Effector memory CD4-positive, alpha-beta T cell (primary cell): ENCODE results near the gene CCND1.
"Not testable (repeated sequence)": the region's sequence is repeated elsewhere in the genome, so short reads cannot be mapped to it uniquely, and the experiment has no call there.

Experiments used
- DNase-seq, 3 donors: peaks; one replicate each; pipeline ENCODE4 v3.0.0-alpha.2; 2020
- H3K27ac ChIP-seq: 2 replicates; pipeline ENCODE4 v1.7.0; 2013; ENCODE audit warnings: mild to moderate bottlenecking, low read length, moderate library complexity; ENCODE audit not compliant: insufficient read depth, poor library complexity, severe bottlenecking
- H3K27me3 ChIP-seq: replicated peaks from 2 replicates; pipeline ENCODE4 v1.7.0; 2013; ENCODE audit warnings: mild to moderate bottlenecking, low read length; ENCODE audit not compliant: insufficient read depth, control insufficient read depth, poor library complexity, severe bottlenecking
- H3K36me3 ChIP-seq: 2 replicates; pipeline ENCODE4 v1.7.0; 2013; ENCODE audit warnings: mild to moderate bottlenecking, low read length, moderate library complexity; ENCODE audit not compliant: control insufficient read depth, insufficient read depth
- H3K4me1 ChIP-seq: 2 replicates; pipeline ENCODE4 v1.7.0; 2013; ENCODE audit warnings: low read length, mild to moderate bottlenecking; ENCODE audit not compliant: control insufficient read depth, insufficient read depth, poor library complexity, severe bottlenecking
- H3K4me3 ChIP-seq: 2 replicates; pipeline ENCODE4 v1.7.0; 2013; ENCODE audit warnings: low read length, low read depth, mild to moderate bottlenecking; ENCODE audit not compliant: insufficient read depth, poor library complexity, severe bottlenecking
- H3K9me3 ChIP-seq: 2 replicates; pipeline ENCODE4 v1.7.0; 2013; ENCODE audit warnings: mild to moderate bottlenecking, low read length, moderate library complexity; ENCODE audit not compliant: control insufficient read depth

Gene CCND1

DNA sequence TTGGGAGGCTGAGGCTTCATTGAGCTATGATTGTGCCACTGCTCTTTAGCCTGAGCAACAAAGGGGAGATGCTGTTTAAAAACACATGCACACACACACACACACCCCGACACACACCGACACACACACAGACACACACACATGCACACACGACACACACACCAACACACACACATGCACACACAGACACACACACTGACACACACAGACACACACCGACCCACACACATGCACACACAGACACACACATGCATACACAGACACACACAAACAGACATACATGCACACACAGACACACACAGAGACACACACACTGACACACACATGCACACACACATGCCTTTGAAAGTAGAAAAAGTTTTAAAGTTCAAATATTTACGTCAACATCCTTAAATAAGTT lies 39.7 kb downstream of the CCND1 start:
- H3K27me3 ChIP-seq, result no peaks in the 10 kb centered on the region

DNA sequence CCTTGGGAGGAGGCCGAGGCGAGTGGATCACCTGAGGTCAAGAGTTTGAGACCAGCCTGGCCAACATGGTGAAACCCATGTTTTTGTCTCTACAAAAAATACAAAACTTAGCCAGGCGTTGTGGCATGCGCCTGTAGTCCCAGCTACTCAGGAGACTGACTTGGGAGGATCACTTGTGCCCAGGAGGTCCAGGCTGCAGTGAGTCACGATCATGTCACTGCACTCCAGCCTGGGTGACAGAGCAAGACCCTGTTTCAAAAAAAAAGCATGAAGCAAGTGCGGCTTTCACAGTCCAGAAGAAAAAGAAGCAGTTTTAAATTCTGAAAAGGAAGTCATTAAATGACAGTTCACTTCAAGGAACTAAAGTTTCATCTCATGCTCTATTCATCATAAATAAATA lies 41.3 kb downstream of the CCND1 start:
- no peaks in the 10 kb centered on the region for H3K36me3 ChIP-seq
- H3K4me3 ChIP-seq, result no peak overlapping the region
- no peak for DNase-seq
- H3K27me3 ChIP-seq, result no peaks in the 10 kb centered on the region
- H3K4me1 ChIP-seq, result no peaks in the 10 kb centered on the region
- no peaks in the 10 kb centered on the region for H3K9me3 ChIP-seq
- no peak overlapping the region for H3K27ac ChIP-seq

More for the DNA sequence above, 39.7 kb downstream of the CCND1 start:
- Histone ChIP-seq H3K36me3 (no peaks in the 10 kb centered on the region), H3K9me3 (no peaks in the 10 kb centered on the region), H3K27ac (no peak overlapping the region), H3K4me3 (no peak overlapping the region), H3K4me1 (no peaks in the 10 kb centered on the region)
- no peak for DNase-seq

DNA sequence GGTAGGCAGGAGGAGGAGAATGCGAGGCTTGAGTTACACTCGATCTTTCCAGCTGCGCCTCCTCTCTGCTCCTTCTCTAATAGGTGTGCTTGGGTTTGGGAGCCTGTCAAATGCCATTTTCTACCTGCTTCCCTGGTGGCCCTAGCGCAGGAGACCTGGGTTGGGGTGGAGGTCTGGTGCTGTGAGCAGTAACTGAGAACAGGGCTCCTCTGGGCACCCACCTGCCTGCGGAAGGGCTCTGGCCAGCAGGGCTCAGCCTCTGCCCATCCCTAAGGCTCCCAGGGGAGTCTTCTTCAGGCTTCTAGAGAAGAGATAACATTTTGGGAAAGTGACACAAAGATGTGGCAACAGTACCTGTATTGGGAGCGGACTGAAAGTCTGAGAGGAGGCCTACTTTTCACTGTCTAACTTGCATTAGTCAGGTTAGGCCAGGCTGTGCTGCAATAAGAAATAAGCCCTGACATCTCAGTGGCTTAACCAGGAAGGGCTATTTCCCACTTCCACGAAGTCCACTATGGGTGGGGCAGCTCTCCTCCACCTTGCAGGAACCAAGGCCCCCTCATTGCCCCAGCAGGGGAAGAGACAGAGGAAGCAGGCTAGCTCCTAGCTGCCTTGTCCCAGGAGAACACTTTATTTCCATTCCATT lies 41.8 kb downstream of the CCND1 start:
- H3K27ac ChIP-seq, result no peak overlapping the region
- H3K27me3 ChIP-seq, result no peaks in the 10 kb centered on the region
- H3K4me3 ChIP-seq, result no peak overlapping the region
- H3K4me1 ChIP-seq, result no peaks in the 10 kb centered on the region
- H3K36me3 ChIP-seq, result no peaks in the 10 kb centered on the region
- H3K9me3 ChIP-seq, result no peaks in the 10 kb centered on the region
- no peak for DNase-seq

DNA sequence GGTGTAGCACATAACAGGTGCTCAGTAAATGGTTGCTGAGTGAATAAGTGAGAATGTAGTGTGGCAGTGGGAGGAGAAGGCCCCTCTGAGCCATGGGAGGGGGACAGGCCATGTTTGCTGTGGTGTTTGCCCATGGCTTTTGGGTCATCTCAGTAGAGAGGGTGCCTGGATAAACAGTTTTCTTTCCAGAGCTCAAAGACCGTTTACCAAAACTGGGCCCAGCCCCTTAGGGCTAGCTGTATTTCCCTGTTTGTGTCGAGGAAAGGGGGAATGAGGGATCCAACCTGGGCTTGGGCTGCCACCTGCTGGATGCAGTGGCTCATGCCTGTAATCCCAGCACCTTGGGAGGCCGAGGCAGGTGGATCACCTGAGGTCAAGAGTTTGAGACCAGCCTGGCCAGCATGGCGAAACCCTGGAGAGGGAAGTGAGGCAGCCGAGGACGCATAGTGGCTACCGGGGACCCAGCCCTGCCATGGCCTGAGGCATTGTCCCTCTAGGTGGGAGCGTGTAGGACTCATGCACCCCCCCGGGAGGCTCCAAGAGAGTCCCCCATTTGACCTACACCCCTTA lies 42.9 kb downstream of the CCND1 start:
- Histone ChIP-seq H3K4me3 (no peak overlapping the region), H3K27ac (no peak overlapping the region), H3K36me3 (no peaks in the 10 kb centered on the region), H3K9me3 (no peaks in the 10 kb centered on the region), H3K27me3 (no peaks in the 10 kb centered on the region), H3K4me1 (no peaks in the 10 kb centered on the region)
- DNase-seq, result no peak

DNA sequence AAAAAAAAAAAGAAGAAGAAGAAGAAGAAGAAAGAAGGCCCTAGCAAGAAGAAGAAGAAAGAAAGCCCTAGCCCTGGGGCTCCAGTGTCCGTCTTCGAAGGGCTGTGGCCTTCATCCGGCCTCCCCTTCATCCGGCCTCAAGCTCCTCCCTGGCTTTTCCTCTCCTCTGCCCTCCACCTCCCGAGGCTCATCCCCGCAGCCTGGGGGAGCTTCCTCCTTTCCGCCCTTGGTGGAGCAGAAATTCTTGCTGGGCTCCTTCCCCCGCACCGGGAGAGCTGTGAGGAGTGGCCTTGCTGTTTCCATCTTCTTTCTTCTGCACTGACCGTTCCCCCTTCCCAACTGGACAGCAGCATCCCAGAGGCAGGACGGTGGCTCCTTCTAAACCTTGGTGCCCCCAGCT lies 43.7 kb downstream of the CCND1 start:
- H3K4me1 ChIP-seq, result no peaks in the 10 kb centered on the region
- H3K9me3 ChIP-seq, result no peaks in the 10 kb centered on the region
- no peak overlapping the region for H3K27ac ChIP-seq
- H3K27me3 ChIP-seq, result no peaks in the 10 kb centered on the region
- DNase-seq, result no peak
- H3K4me3 ChIP-seq, result no peak overlapping the region
- H3K36me3 ChIP-seq, result no peaks in the 10 kb centered on the region

DNA sequence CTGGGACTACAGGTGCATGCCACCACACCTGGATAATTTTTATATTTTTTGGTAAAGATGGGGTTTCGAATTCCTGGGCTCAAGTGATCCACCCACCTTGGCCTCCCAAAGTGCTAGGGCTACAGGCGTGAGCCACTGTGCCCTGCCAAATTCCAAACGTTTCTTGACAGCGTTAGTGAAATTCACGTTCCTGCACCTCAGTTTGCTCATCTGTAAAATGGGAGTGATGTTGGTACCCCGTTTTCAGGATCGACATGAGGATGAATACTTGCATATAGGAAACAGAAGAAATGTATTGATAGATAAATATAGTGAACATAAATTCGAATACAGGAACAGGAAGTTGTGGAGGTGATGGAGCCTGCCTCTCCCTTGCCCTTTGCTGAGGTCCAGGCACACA lies 44.4 kb downstream of the CCND1 start:
- H3K4me1 ChIP-seq, result no peaks in the 10 kb centered on the region
- no peaks in the 10 kb centered on the region for H3K9me3 ChIP-seq
- no peak overlapping the region for H3K27ac ChIP-seq
- DNase-seq, result no peak
- no peak overlapping the region for H3K4me3 ChIP-seq
- H3K36me3 ChIP-seq, result no peaks in the 10 kb centered on the region
- H3K27me3 ChIP-seq, result no peaks in the 10 kb centered on the region

DNA sequence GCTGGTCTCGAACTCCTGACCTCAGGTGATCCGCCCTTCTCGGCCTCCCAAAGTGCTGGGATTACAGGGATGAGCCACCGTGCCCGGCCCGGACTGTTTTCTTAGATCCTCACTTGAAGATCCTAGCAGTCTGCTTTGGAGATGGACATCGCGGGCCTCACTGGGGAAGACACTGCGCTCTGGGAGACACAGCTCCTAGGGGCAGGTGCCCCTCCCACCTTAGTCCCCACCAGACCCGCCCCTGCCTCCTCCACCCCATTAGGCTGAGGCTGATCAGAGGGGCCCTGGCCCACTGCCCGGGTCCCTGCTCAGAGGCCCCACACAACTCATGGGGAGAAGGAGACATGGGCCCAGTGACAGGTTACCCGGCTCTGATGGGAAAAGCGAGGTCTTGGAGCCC lies 45.5 kb downstream of the CCND1 start:
- no peak overlapping the region for H3K4me3 ChIP-seq
- no peak for DNase-seq
- H3K4me1 ChIP-seq, result no peaks in the 10 kb centered on the region
- no peak overlapping the region for H3K27ac ChIP-seq
- no peaks in the 10 kb centered on the region for H3K9me3 ChIP-seq
- H3K27me3 ChIP-seq, result no peaks in the 10 kb centered on the region
- H3K36me3 ChIP-seq, result no peaks in the 10 kb centered on the region

DNA sequence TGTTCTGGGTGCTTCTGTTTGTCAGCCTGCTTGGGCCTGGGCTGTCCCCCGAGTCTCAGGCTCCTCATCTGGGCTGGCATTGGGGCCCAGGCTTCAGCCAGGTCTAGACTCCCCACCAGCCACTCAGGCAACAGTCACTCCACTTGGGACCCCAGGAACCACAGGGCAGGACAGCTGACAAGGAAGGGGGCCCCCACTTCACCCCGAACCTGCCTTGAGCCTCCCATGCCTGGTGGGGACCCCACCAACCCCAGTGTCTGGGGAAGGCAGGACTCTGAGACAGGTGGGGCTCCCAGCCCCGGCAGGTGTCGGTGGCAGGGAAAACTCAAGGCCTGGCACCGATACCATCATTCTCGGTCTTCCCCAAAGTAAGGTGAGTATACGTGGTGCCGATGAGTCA lies 45.9 kb downstream of the CCND1 start:
- Histone ChIP-seq H3K36me3 (no peaks in the 10 kb centered on the region), H3K27me3 (no peaks in the 10 kb centered on the region), H3K4me3 (no peak overlapping the region), H3K9me3 (no peaks in the 10 kb centered on the region), H3K27ac (no peak overlapping the region), H3K4me1 (no peaks in the 10 kb centered on the region)
- DNase-seq, result no peak

DNA sequence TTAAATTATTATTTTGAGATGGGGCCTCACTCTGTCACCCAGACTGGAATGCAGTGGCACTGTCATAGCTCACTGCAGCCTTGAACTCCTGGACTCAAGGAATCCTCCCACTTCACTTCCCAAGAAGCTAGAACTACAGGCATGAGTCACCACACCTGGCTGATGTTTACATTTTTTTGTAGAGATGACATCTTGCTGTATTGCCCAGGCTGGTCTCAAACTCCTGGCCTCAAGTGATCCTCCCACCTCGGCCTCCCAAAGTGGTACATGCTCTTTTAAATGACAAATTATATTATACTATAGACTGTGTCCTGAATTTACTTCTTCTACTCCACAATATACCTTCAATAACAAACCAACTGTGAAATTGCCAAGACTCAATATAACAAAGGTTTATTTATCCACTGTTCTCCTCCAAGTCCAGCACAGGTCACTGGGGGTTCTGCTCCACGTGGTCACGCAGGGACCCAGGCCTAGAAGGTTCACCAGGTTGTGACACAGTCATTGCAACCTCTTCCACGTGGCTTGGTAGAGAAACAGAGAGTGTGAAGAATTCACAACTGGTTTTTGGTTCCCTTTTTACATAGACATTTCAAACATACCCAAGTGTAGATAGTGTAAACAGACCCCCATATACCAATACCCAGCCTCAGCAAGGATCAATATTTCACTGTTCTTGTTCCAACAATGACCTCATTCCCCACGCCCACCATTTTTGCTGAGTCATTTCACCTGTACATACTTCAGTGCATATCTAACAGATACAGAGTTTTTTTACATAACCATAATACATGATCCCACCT lies 47.2 kb downstream of the CCND1 start:
- DNase-seq, H3K9me3 ChIP-seq, H3K4me1 ChIP-seq, H3K36me3 ChIP-seq, H3K4me3 ChIP-seq, H3K27ac ChIP-seq, H3K27me3 ChIP-seq: not testable (repeated sequence)
